HEK293 (cell line): ENCODE data around the gene ARFRP1.

Source experiments
- KLF10 ChIP-seq: fragments of 450-650 bp; IDR thresholded peaks from 2 replicates; pipeline ENCODE4 v1.5.1; 2018; ENCODE audit warnings: missing biosample characterization, mild to moderate bottlenecking, missing genetic modification characterization
- ZBTB1 ChIP-seq: fragments of 450-650 bp; formaldehyde crosslinking; IDR thresholded peaks from 2 replicates; pipeline ENCODE4 v1.5.1; 2016; ENCODE audit warnings: missing biosample characterization, missing genetic modification characterization
- ZNF223 ChIP-seq: fragments of 450-650 bp; formaldehyde crosslinking; IDR thresholded peaks from 2 replicates; pipeline ENCODE4 v1.5.1; 2016; ENCODE audit warnings: missing biosample characterization, missing genetic modification characterization
- ZNF239 ChIP-seq: fragments of 450-650 bp; formaldehyde crosslinking; IDR thresholded peaks from 2 replicates; pipeline ENCODE4 v1.5.1; 2016; ENCODE audit warnings: missing biosample characterization, missing genetic modification characterization
- ZNF24 ChIP-seq: fragments of 450-650 bp; formaldehyde crosslinking; IDR thresholded peaks from 2 replicates; pipeline ENCODE4 v1.5.1; 2016; ENCODE audit warnings: missing biosample characterization, missing genetic modification characterization
- ZNF335 ChIP-seq: fragments of 450-650 bp; formaldehyde crosslinking; conservative IDR thresholded peaks from 2 replicates; pipeline ENCODE4 v1.5.1; 2016; ENCODE audit warnings: missing biosample characterization, missing genetic modification characterization
- ZNF501 ChIP-seq: fragments of 450-650 bp; formaldehyde crosslinking; IDR thresholded peaks from 2 replicates; pipeline ENCODE4 v1.5.1; 2016; ENCODE audit warnings: missing biosample characterization, missing genetic modification characterization
- ZNF660 ChIP-seq: fragments of 450-650 bp; IDR thresholded peaks from 2 replicates; pipeline ENCODE4 v1.5.1; 2018; ENCODE audit warnings: missing biosample characterization, mild to moderate bottlenecking, missing genetic modification characterization
- ZNF747 ChIP-seq: fragments of 450-650 bp; formaldehyde crosslinking; IDR thresholded peaks from 2 replicates; pipeline ENCODE4 v1.5.1; 2016; ENCODE audit warnings: missing biosample characterization, missing genetic modification characterization
- TF ChIP-seq, protein P1 (sequence below): fragments of 450-650 bp; formaldehyde crosslinking; IDR thresholded peaks from 2 replicates; pipeline ENCODE4 v1.5.1; 2016; ENCODE audit warnings: missing biosample characterization, missing genetic modification characterization
- TF ChIP-seq, protein P2 (sequence below): sonication (generic); formaldehyde crosslinking; IDR thresholded peaks from 2 replicates; pipeline ENCODE4 v1.8.1; 2022; ENCODE audit warnings: mild to moderate bottlenecking, moderate library complexity, missing genetic modification reagents
- TF ChIP-seq, protein P3 (sequence below): fragments of 450-650 bp; formaldehyde crosslinking; IDR thresholded peaks from 2 replicates; pipeline ENCODE4 v1.5.1; 2016; ENCODE audit warnings: missing biosample characterization, missing genetic modification characterization, low read depth
- TF ChIP-seq, protein P4 (sequence below): fragments of 450-650 bp; IDR thresholded peaks from 2 replicates; pipeline ENCODE4 v1.5.1; 2018; ENCODE audit warnings: missing biosample characterization, missing genetic modification characterization

DNA sequence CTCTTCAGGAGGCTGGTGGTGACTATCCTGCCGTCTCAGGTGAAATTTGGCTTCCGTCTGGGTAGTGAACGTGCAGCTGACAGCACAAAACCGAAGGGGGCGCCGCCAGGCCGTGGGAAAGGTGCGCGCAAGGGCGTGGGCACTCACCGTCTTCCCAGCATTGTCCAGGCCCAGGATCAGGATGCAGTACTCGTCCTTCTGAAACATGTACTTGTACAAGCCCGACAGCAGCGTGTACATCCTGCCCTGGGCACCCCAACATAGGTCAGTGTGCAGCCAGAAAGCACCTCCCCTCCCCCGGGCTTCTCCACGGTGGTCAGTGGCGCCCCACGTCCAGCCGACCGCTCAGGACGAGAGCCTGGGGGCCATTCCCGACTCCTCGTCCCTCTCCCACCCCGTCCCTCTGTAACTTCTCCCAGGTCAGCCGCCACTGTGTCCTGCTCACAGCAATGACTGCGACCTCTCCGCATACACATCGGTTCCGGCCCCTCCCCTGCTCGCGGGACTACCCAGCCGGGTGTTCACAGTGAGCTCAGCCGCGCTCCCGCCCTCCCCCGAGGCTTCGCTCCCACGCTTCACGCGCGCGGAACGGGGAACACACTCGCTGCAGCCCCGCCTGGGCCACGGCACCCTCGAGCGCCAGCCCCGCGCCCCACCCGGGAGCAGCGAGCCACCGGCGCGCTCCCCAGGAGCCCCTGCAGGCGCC lies 771 bp downstream of the ARFRP1 start:
- no peak for TF ChIP-seq ZNF223
- TF ChIP-seq, protein P1, sequence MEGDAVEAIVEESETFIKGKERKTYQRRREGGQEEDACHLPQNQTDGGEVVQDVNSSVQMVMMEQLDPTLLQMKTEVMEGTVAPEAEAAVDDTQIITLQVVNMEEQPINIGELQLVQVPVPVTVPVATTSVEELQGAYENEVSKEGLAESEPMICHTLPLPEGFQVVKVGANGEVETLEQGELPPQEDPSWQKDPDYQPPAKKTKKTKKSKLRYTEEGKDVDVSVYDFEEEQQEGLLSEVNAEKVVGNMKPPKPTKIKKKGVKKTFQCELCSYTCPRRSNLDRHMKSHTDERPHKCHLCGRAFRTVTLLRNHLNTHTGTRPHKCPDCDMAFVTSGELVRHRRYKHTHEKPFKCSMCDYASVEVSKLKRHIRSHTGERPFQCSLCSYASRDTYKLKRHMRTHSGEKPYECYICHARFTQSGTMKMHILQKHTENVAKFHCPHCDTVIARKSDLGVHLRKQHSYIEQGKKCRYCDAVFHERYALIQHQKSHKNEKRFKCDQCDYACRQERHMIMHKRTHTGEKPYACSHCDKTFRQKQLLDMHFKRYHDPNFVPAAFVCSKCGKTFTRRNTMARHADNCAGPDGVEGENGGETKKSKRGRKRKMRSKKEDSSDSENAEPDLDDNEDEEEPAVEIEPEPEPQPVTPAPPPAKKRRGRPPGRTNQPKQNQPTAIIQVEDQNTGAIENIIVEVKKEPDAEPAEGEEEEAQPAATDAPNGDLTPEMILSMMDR (tag by site-specific recombination) = peak; percentile 79
- TF ChIP-seq ZNF501 = no peak
- TF ChIP-seq ZNF24 = no peak
- TF ChIP-seq ZNF239 (tag by site-specific recombination) = no peak
- TF ChIP-seq, protein P2, sequence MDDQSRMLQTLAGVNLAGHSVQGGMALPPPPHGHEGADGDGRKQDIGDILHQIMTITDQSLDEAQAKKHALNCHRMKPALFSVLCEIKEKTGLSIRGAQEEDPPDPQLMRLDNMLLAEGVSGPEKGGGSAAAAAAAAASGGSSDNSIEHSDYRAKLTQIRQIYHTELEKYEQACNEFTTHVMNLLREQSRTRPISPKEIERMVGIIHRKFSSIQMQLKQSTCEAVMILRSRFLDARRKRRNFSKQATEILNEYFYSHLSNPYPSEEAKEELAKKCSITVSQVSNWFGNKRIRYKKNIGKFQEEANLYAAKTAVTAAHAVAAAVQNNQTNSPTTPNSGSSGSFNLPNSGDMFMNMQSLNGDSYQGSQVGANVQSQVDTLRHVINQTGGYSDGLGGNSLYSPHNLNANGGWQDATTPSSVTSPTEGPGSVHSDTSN = no peak
- TF ChIP-seq, protein P3, sequence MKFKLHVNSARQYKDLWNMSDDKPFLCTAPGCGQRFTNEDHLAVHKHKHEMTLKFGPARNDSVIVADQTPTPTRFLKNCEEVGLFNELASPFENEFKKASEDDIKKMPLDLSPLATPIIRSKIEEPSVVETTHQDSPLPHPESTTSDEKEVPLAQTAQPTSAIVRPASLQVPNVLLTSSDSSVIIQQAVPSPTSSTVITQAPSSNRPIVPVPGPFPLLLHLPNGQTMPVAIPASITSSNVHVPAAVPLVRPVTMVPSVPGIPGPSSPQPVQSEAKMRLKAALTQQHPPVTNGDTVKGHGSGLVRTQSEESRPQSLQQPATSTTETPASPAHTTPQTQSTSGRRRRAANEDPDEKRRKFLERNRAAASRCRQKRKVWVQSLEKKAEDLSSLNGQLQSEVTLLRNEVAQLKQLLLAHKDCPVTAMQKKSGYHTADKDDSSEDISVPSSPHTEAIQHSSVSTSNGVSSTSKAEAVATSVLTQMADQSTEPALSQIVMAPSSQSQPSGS (tag by site-specific recombination) = no peak
- no peak; the same call in 1 of the 2 replicates for TF ChIP-seq ZNF335 (tag by site-specific recombination)
- no peak for TF ChIP-seq ZBTB1
- no peak for TF ChIP-seq ZNF660 (tag by site-specific recombination)
- no peak for TF ChIP-seq ZNF747 (tag by site-specific recombination)
- TF ChIP-seq KLF10 (tag by site-specific recombination) = no peak
- TF ChIP-seq, protein P4, sequence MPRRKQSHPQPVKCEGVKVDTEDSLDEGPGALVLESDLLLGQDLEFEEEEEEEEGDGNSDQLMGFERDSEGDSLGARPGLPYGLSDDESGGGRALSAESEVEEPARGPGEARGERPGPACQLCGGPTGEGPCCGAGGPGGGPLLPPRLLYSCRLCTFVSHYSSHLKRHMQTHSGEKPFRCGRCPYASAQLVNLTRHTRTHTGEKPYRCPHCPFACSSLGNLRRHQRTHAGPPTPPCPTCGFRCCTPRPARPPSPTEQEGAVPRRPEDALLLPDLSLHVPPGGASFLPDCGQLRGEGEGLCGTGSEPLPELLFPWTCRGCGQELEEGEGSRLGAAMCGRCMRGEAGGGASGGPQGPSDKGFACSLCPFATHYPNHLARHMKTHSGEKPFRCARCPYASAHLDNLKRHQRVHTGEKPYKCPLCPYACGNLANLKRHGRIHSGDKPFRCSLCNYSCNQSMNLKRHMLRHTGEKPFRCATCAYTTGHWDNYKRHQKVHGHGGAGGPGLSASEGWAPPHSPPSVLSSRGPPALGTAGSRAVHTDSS (tag by site-specific recombination) = no peak
